ENCODE data around the gene FOXP3. TPM values are rescaled to one million over a fixed set of nuclear protein-coding genes. Genes with fewer than 3 reads are reported as not detected.

Gene FOXP3
- polyA plus RNA-seq, 1 of the 3 experiments (the other 2 are of a cell fraction), result 0.12 TPM

GRCh38 chrX:49247346-49247745, 17.2 kb downstream of the FOXP3 start:
- 72% methylated on average over 7 of the region's 11 CpGs for WGBS (ENCODE audit: low lambda C conversion rate)
- ChIA-PET POLR2A (interaction anchor here (1.2 kb wide), 1 partner anchor 9 kb away, joined by 3 read pairs; no protein-coding TSS in a partner anchor), CTCF (no interaction called here)
- Histone ChIP-seq H3K36me3 (replicated peaks in 1 of 2; ENCODE audit: control insufficient read depth in 1 of 2, insufficient read depth in 2 of 2, low read length in 1 of 2) (no peaks in the 10 kb centered on the region), H3K4me2 (no peak overlapping the region), H3K4me3 (ENCODE audit: low read depth in 2 of 2, low read length in 1 of 2) (no peak overlapping the region), H3K4me1 (ENCODE audit: control insufficient read depth in 1 of 2, insufficient read depth in 2 of 2, low read depth in 1 of 2, low read length in 1 of 2) (no peaks in the 10 kb centered on the region; a peak in 1 of 4 replicates), H3K79me2 (ENCODE audit: insufficient read depth) (no peaks in the 10 kb centered on the region), H2AFZ (ENCODE audit: low read depth) (no peak overlapping the region), H4K20me1 (ENCODE audit: insufficient read depth) (no peaks in the 10 kb centered on the region), H3K9ac (no peak overlapping the region), H3F3A (replicated peaks; ENCODE audit: insufficient read depth) (no peaks in the 10 kb centered on the region), H3K27me3 (ENCODE audit: insufficient read depth) (no peaks in the 10 kb centered on the region; the same call in 1 of the 2 replicates), H3K9me3 (no peaks in the 10 kb centered on the region), H3K9me2 (no peaks in the 10 kb centered on the region), H3K27ac (ENCODE audit: low read depth in 2 of 2, low read length in 1 of 2) (no peak overlapping the region)
- no peak for DNase-seq
- TF ChIP-seq TCF12 (IDR thresholded peaks at IDR 0.05), result no peak
- no peak for TF ChIP-seq RAD21 (IDR thresholded peaks at IDR 0.05; ENCODE audit: low read length)
- TF ChIP-seq RCOR1 (IDR thresholded peaks at IDR 0.05; ENCODE audit: low read length), result no peak
- TF ChIP-seq USF2 (IDR thresholded peaks at IDR 0.05; ENCODE audit: borderline replicate concordance, low read depth, low read length), result no peak
- TF ChIP-seq TAF1 (IDR thresholded peaks at IDR 0.05; ENCODE audit: borderline replicate concordance, low read depth, low read length), result no peak
- TF ChIP-seq PBX3 (IDR thresholded peaks at IDR 0.05), result no peak
- no peak for TF ChIP-seq SMC3 (IDR thresholded peaks at IDR 0.05; ENCODE audit: low read depth, low read length)
- TF ChIP-seq FOXM1 (IDR thresholded peaks at IDR 0.05; ENCODE audit: low read depth), result no peak

- Histone ChIP-seq H3K9ac (no peak overlapping the region), H3K79me2 (ENCODE audit: insufficient read depth) (no peaks in the 10 kb centered on the region), H3K27ac (ENCODE audit: low read depth in 2 of 2, low read length in 1 of 2) (no peak overlapping the region), H2AFZ (ENCODE audit: low read depth) (no peak overlapping the region), H3K36me3 (replicated peaks in 1 of 2; ENCODE audit: control insufficient read depth in 1 of 2, insufficient read depth in 2 of 2, low read length in 1 of 2) (no peaks in the 10 kb centered on the region), H3F3A (replicated peaks; ENCODE audit: insufficient read depth) (no peaks in the 10 kb centered on the region), H3K9me3 (no peaks in the 10 kb centered on the region), H3K4me3 (ENCODE audit: low read depth in 2 of 2, low read length in 1 of 2) (no peak overlapping the region), H3K4me2 (no peak overlapping the region), H3K27me3 (ENCODE audit: insufficient read depth) (no peaks in the 10 kb centered on the region; the same call in 1 of the 2 replicates), H3K4me1 (ENCODE audit: control insufficient read depth in 1 of 2, insufficient read depth in 2 of 2, low read depth in 1 of 2, low read length in 1 of 2) (no peaks in the 10 kb centered on the region; a peak in 1 of 4 replicates), H4K20me1 (ENCODE audit: insufficient read depth) (no peaks in the 10 kb centered on the region), H3K9me2 (no peaks in the 10 kb centered on the region)
- TF ChIP-seq FOXM1 (IDR thresholded peaks at IDR 0.05; ENCODE audit: low read depth) (no peak), POLR2AphosphoS5 (IDR thresholded peaks at IDR 0.05; ENCODE audit: low read depth, low read length) (no peak), RXRA (IDR thresholded peaks at IDR 0.05; ENCODE audit: borderline replicate concordance, low read depth) (no peak), TEAD4 (IDR thresholded peaks at IDR 0.05; ENCODE audit: borderline replicate concordance, insufficient read depth) (no peak), NFIC (IDR thresholded peaks at IDR 0.05; ENCODE audit: borderline replicate concordance) (no peak), YY1 (IDR thresholded peaks at IDR 0.05; ENCODE audit: low read depth) (no peak), IRF3 (IDR thresholded peaks at IDR 0.05; ENCODE audit: low read depth, low read length) (no peak), MAX (IDR thresholded peaks at IDR 0.05; ENCODE audit: low read depth) (no peak), USF2 (IDR thresholded peaks at IDR 0.05; ENCODE audit: borderline replicate concordance, low read depth, low read length) (no peak), EZH2phosphoT487 (IDR thresholded peaks at IDR 0.05; ENCODE audit: borderline replicate concordance, low read depth) (no peak), ELF1 (IDR thresholded peaks at IDR 0.05) (no peak), USF1 (IDR thresholded peaks at IDR 0.05; ENCODE audit: borderline replicate concordance, low read depth) (no peak), JUND (IDR thresholded peaks at IDR 0.05) (no peak), MEF2A (IDR thresholded peaks at IDR 0.05; ENCODE audit: borderline replicate concordance, low read depth) (no peak), RCOR1 (IDR thresholded peaks at IDR 0.05; ENCODE audit: low read length) (no peak), RAD21 (IDR thresholded peaks at IDR 0.05; ENCODE audit: low read length) (no peak), GABPA (IDR thresholded peaks at IDR 0.05; ENCODE audit: low read depth) (no peak), RFX5 (IDR thresholded peaks at IDR 0.05; ENCODE audit: low read length) (no peak), NRF1 (IDR thresholded peaks at IDR 0.05; ENCODE audit: low read depth, low read length) (no peak)
- POLR2A ChIA-PET, result no interaction called here
- CTCF ChIA-PET, result no interaction called here
- WGBS (ENCODE audit: low lambda C conversion rate), result 90% methylated on average over 8 of the region's 10 CpGs
- no peak for DNase-seq
These were observed 18.0 kb downstream of the FOXP3 start for GRCh38 chrX:49246541-49246940.

Data from SK-N-SH (cell line).